Suprapubic skin (tissue), 3 donors: ENCODE results near the gene RMND1.

Experiments
- EP300 ChIP-seq: sonication (generic); formaldehyde crosslinking; IDR thresholded peaks from one replicate; pipeline ENCODE4 v1.6.1; 2017; ENCODE audit warnings: antibody characterized with exemption
- POLR2A ChIP-seq, 2 donors: fragments of 450-650 bp; IDR thresholded peaks; one replicate each; pipeline ENCODE4 v1.6.1; 2017; ENCODE audit warnings: antibody characterized with exemption in 2 of 2, mild to moderate bottlenecking in 2 of 2, moderate library complexity in 2 of 2
- TF ChIP-seq, protein P1 (sequence below), 2 donors: fragments of 200-600 bp in 1 of 2; fragments of 450-650 bp in 1 of 2; sonication (generic) in 1 of 2; IDR thresholded peaks; one replicate each; pipeline ENCODE4 v1.5.1; 2016 to 2019; ENCODE audit warnings: antibody characterized with exemption in 2 of 2, mild to moderate bottlenecking in 1 of 2, moderate library complexity in 1 of 2

GRCh38 chr6:151372164-151372563 is 79.8 kb downstream of the RMND1 start:
- TF ChIP-seq POLR2A (IDR thresholded peaks at IDR 0.05) (no peak), EP300 (no peak)
- TF ChIP-seq, protein P1, sequence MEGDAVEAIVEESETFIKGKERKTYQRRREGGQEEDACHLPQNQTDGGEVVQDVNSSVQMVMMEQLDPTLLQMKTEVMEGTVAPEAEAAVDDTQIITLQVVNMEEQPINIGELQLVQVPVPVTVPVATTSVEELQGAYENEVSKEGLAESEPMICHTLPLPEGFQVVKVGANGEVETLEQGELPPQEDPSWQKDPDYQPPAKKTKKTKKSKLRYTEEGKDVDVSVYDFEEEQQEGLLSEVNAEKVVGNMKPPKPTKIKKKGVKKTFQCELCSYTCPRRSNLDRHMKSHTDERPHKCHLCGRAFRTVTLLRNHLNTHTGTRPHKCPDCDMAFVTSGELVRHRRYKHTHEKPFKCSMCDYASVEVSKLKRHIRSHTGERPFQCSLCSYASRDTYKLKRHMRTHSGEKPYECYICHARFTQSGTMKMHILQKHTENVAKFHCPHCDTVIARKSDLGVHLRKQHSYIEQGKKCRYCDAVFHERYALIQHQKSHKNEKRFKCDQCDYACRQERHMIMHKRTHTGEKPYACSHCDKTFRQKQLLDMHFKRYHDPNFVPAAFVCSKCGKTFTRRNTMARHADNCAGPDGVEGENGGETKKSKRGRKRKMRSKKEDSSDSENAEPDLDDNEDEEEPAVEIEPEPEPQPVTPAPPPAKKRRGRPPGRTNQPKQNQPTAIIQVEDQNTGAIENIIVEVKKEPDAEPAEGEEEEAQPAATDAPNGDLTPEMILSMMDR (IDR thresholded peaks at IDR 0.05): no peak
